Activated T-cell treated with anti-CD3 and anti-CD28 coated beads, Interleukin-2, amount 50 U/mL, for 72 hours (primary cell): Measurements from ENCODE around the gene CYB5D1. TPM values are rescaled to one million over a fixed set of nuclear protein-coding genes. Genes with fewer than 3 reads are reported as not detected.

Source experiments
- ATAC-seq, 2 donors: fragments of 150-1000 bp; cut with Tn5 transposase; replicated peaks in 1 of 2; 2 replicates each; pipeline ENCODE4 v1.10.0; 2021; ENCODE audit warnings: moderate library complexity in 2 of 2, mild to moderate bottlenecking in 1 of 2
- DNase-seq, 2 donors: peaks; one replicate each; pipeline ENCODE4 v3.0.0; 2021 to 2022; ENCODE audit warnings: mixed read lengths in 1 of 2
- H3K27ac Mint-ChIP-seq: one replicate; pipeline ENCODE4 v1.8.0; 2022; ENCODE audit warnings: mild to moderate bottlenecking, moderate library complexity, mixed read lengths
- H3K27me3 Mint-ChIP-seq: one replicate; pipeline ENCODE4 v1.8.0; 2022; ENCODE audit warnings: low read depth, mixed read lengths
- H3K36me3 Mint-ChIP-seq, 2 donors: one replicate each; pipeline ENCODE4 v1.8.0; 2022; ENCODE audit warnings: mixed read lengths in 2 of 2, mild to moderate bottlenecking in 1 of 2; ENCODE audit not compliant: insufficient read depth in 2 of 2
- H3K4me1 Mint-ChIP-seq: one replicate; pipeline ENCODE4 v1.8.0; 2022; ENCODE audit warnings: low read depth, mixed read lengths
- H3K4me3 Mint-ChIP-seq, 2 donors: one replicate each; pipeline ENCODE4 v1.8.0; 2022; ENCODE audit warnings: mild to moderate bottlenecking in 2 of 2, mixed read lengths in 2 of 2, moderate library complexity in 2 of 2
- H3K9me3 Mint-ChIP-seq, 2 donors: one replicate each; pipeline ENCODE4 v1.8.0; 2022; ENCODE audit warnings: mixed read lengths in 2 of 2
- total RNA-seq, 2 donors: library from RNA; stranded (reverse); gene quantifications; one replicate each; pipeline ENCODE4 v1.2.3, GENCODE V29; 2022

Gene CYB5D1
- total RNA-seq, 2 donors from 2014 or later, result 6.7 to 10.2 TPM

- ATAC-seq (peak; percentile 59 to 88), DNase-seq (peak in 1 of 2 donors; percentile 19)
- H3K36me3 Mint-ChIP-seq, result peaks cover 20 to 48% of the 10 kb centered on the region in 2 donors
- peak overlapping the region; percentile 89 for H3K27ac Mint-ChIP-seq
- peaks cover 20% of the 10 kb centered on the region for H3K4me1 Mint-ChIP-seq
- no peaks in the 10 kb centered on the region for H3K27me3 Mint-ChIP-seq
- no peaks in the 10 kb centered on the region for H3K9me3 Mint-ChIP-seq
- peak overlapping the region in 1 of 2 donors; percentile 17 for H3K4me3 Mint-ChIP-seq
Measured at GRCh38 chr17:7897773-7898172, 40.0 kb downstream of the CYB5D1 start.

GRCh38 chr17:7903154-7904103 is 45.6 kb downstream of the CYB5D1 start:
- H3K36me3 Mint-ChIP-seq, result peaks cover 14 to 37% of the 10 kb centered on the region in 2 donors
- H3K27ac Mint-ChIP-seq, result no peak overlapping the region

GRCh38 chr17:7909089-7909488 is 51.3 kb downstream of the CYB5D1 start:
- DNase-seq (no peak), ATAC-seq (no peak)
- no peak overlapping the region for H3K27ac Mint-ChIP-seq
- peaks cover 13 to 32% of the 10 kb centered on the region in 2 donors for H3K36me3 Mint-ChIP-seq
- H3K9me3 Mint-ChIP-seq, result no peaks in the 10 kb centered on the region
- H3K4me1 Mint-ChIP-seq, result peaks cover 12% of the 10 kb centered on the region
- H3K27me3 Mint-ChIP-seq, result no peaks in the 10 kb centered on the region
- H3K4me3 Mint-ChIP-seq, result no peak overlapping the region

More at GRCh38 chr17:7903154-7904103, 45.6 kb downstream of the CYB5D1 start:
- H3K4me3 Mint-ChIP-seq, result no peak overlapping the region
- no peaks in the 10 kb centered on the region for H3K9me3 Mint-ChIP-seq
- ATAC-seq, result no peak
- H3K27me3 Mint-ChIP-seq, result no peaks in the 10 kb centered on the region
- DNase-seq, result no peak
- H3K4me1 Mint-ChIP-seq, result no peaks in the 10 kb centered on the region

- H3K27me3 Mint-ChIP-seq, result no peaks in the 10 kb centered on the region
- H3K36me3 Mint-ChIP-seq, result peaks cover 12 to 22% of the 10 kb centered on the region in 2 donors
- H3K9me3 Mint-ChIP-seq, result no peaks in the 10 kb centered on the region
- ATAC-seq (no peak), DNase-seq (no peak)
- H3K4me3 Mint-ChIP-seq, result no peak overlapping the region
- H3K27ac Mint-ChIP-seq, result peak overlapping the region; percentile 3
- H3K4me1 Mint-ChIP-seq, result peaks cover 24% of the 10 kb centered on the region
Measured at GRCh38 chr17:7910281-7910680, 52.5 kb downstream of the CYB5D1 start.

GRCh38 chr17:7910711-7911110 is 52.9 kb downstream of the CYB5D1 start:
- Mint-ChIP-seq H3K27ac (no peak overlapping the region), H3K9me3 (no peaks in the 10 kb centered on the region), H3K36me3 (peaks cover 10 to 21% of the 10 kb centered on the region in 2 donors), H3K4me1 (peaks cover 27% of the 10 kb centered on the region), H3K27me3 (no peaks in the 10 kb centered on the region), H3K4me3 (no peak overlapping the region)
- ATAC-seq, result no peak
- DNase-seq, result no peak

- no peak for DNase-seq
- no peaks in the 10 kb centered on the region for H3K9me3 Mint-ChIP-seq
- no peaks in the 10 kb centered on the region for H3K27me3 Mint-ChIP-seq
- no peak overlapping the region for H3K4me3 Mint-ChIP-seq
- ATAC-seq, result no peak
- H3K4me1 Mint-ChIP-seq, result peaks cover 27% of the 10 kb centered on the region
- no peak overlapping the region for H3K27ac Mint-ChIP-seq
- peaks cover 10 to 21% of the 10 kb centered on the region in 2 donors for H3K36me3 Mint-ChIP-seq
Measured at GRCh38 chr17:7911116-7911515, 53.3 kb downstream of the CYB5D1 start.

Other genes with a start within 250 kb of the CYB5D1 start
- gene FXR2, start 243.1 kb upstream of the CYB5D1 start, total RNA-seq, result 10 to 100 TPM; 52.5 to 53.3 TPM
- 10 to 100 TPM; 47.6 to 48.9 TPM for gene SAT2, start 230.2 kb upstream of the CYB5D1 start, total RNA-seq
- under 1 TPM in 1 of 2 donors, not detected in 1; 0.63 TPM for gene SHBG, start 227.9 kb upstream of the CYB5D1 start, total RNA-seq
- under 1 TPM in 1 of 2 donors, not detected in 1; 0.30 TPM for gene ATP1B2, start 207.1 kb upstream of the CYB5D1 start, total RNA-seq
- 100 to 1,000 TPM; 183 to 189 TPM for gene TP53, start 170.5 kb upstream of the CYB5D1 start, total RNA-seq
- gene WRAP53, start 169.5 kb upstream of the CYB5D1 start, total RNA-seq, result 10 to 100 TPM; 19.0 to 26.7 TPM
- not detected for gene EFNB3, start 152.8 kb upstream of the CYB5D1 start, total RNA-seq
- gene DNAH2, start 140.3 kb upstream of the CYB5D1 start, total RNA-seq, result under 1 TPM; 0.05 to 0.07 TPM
- gene KDM6B, start 23.8 kb upstream of the CYB5D1 start, total RNA-seq, result 10 to 100 TPM; 73.7 to 83.5 TPM
- 1 to 10 TPM; 5.2 to 5.3 TPM for gene TMEM88, start 2.9 kb upstream of the CYB5D1 start, total RNA-seq
- 10 to 100 TPM; 42.7 to 43.5 TPM for gene NAA38, start 444 bp upstream of the CYB5D1 start, total RNA-seq
- gene CHD3, start 30.8 kb downstream of the CYB5D1 start, total RNA-seq, result 100 to 1,000 TPM; 133 to 140 TPM
- 1 to 10 TPM; 2.5 to 3.7 TPM for gene RNF227, start 58.3 kb downstream of the CYB5D1 start, total RNA-seq
- gene KCNAB3, start 71.9 kb downstream of the CYB5D1 start, total RNA-seq, result 10 to 100 TPM; 10.2 to 10.3 TPM
- 100 to 1,000 TPM; 139 to 150 TPM for gene TRAPPC1, start 73.9 kb downstream of the CYB5D1 start, total RNA-seq
- 10 to 100 TPM; 61.0 to 62.6 TPM for gene CNTROB, start 74.2 kb downstream of the CYB5D1 start, total RNA-seq
- under 1 TPM in 1 of 2 donors, not detected in 1; 0.34 TPM for gene GUCY2D, start 144.6 kb downstream of the CYB5D1 start, total RNA-seq
- gene ALOX15B, start 181.1 kb downstream of the CYB5D1 start, total RNA-seq, result under 1 TPM; 0.14 TPM
- 1 to 10 TPM; 1.3 to 4.1 TPM for gene ALOX12B, start 229.7 kb downstream of the CYB5D1 start, total RNA-seq